ENCODE data around the gene CABP7. TPM values are rescaled to one million over a fixed set of nuclear protein-coding genes. Genes with fewer than 3 reads are reported as not detected.

The CABP7 gene
- total and polyA plus RNA-seq, 4 donors, result 0.08 TPM; not detected in 3

DNA sequence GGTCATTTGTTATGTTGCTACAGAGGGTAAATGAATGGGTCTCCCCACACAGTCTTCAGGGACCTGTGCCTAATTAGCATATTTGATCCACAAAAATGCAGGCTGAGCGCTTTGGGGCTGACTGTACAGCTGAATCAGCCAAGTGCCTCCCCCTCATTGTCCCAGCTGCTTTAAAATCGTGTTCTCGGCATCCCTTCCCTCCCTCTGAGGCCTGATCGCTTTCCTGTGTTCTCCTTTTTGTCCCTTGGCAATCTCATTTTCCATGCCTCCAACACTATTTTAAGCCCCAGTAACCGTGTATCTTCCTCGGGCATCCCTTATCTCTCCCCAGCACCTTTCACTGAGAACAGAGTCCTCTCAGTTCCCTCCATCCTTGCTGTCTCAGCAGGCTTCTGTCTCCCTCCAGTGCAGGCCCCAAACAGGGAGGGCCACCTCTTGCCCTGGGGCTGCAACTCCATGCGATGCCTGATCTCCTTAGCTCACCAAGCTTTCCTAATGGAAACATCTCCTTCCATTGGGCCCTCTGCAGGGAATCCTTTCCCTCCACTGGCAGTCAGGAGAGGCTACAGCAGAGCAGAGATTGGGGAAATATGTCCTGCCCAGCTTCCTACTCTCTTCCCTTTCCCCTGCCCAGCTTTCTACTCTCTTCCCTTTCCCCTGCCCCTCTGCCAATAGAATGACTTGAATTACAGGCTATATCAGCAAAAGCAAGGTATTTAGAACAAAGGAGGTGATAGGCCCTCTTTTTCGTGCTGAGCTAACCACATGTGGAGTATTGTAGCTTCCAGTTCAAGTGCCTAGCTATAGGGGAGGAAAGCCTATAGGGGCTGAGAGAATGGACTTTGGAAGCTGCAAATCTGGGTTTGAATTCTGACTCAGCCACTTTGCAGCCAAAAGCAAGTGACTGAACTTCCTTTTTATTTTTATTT, 61.2 kb downstream of the CABP7 start:
- H3K9ac ChIP-seq (ENCODE audit: low read depth in 1 of 2, low read length in 2 of 2), result no peak overlapping the region
- no peaks in the 10 kb centered on the region for H3K9me3 ChIP-seq (ENCODE audit: control insufficient read depth in 4 of 4, low read length in 3 of 4)
- WGBS, result 80% methylated on average over 8 of the region's 8 CpGs
- no peaks in the 10 kb centered on the region for H3K27me3 ChIP-seq (ENCODE audit: control insufficient read depth in 4 of 4, insufficient read depth in 4 of 4, low read length in 3 of 4)
- H3K27ac ChIP-seq (ENCODE audit: low read depth in 1 of 2, low read length in 2 of 2), result no peak overlapping the region
- DNase-seq (ENCODE audit: low spot score), result peak; percentile 44
- no peak for TF ChIP-seq RAD21 (IDR thresholded peaks at IDR 0.05)
- TF ChIP-seq, protein P1, sequence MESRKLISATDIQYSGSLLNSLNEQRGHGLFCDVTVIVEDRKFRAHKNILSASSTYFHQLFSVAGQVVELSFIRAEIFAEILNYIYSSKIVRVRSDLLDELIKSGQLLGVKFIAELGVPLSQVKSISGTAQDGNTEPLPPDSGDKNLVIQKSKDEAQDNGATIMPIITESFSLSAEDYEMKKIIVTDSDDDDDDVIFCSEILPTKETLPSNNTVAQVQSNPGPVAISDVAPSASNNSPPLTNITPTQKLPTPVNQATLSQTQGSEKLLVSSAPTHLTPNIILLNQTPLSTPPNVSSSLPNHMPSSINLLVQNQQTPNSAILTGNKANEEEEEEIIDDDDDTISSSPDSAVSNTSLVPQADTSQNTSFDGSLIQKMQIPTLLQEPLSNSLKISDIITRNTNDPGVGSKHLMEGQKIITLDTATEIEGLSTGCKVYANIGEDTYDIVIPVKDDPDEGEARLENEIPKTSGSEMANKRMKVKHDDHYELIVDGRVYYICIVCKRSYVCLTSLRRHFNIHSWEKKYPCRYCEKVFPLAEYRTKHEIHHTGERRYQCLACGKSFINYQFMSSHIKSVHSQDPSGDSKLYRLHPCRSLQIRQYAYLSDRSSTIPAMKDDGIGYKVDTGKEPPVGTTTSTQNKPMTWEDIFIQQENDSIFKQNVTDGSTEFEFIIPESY (IDR thresholded peaks at IDR 0.05), result no peak
- TF ChIP-seq MAX (IDR thresholded peaks at IDR 0.05), result no peak
- no peak for TF ChIP-seq FOXA1 (IDR thresholded peaks at IDR 0.05)
- no peak for TF ChIP-seq RXRA (IDR thresholded peaks at IDR 0.05)
- TF ChIP-seq TAF1 (conservative IDR thresholded peaks at IDR 0.05), result no peak
- TF ChIP-seq YY1 (IDR thresholded peaks at IDR 0.05), result no peak
- no peak for TF ChIP-seq REST (IDR thresholded peaks at IDR 0.05)
- TF ChIP-seq HNF4G (IDR thresholded peaks at IDR 0.05), result no peak
- TF ChIP-seq, protein P2, sequence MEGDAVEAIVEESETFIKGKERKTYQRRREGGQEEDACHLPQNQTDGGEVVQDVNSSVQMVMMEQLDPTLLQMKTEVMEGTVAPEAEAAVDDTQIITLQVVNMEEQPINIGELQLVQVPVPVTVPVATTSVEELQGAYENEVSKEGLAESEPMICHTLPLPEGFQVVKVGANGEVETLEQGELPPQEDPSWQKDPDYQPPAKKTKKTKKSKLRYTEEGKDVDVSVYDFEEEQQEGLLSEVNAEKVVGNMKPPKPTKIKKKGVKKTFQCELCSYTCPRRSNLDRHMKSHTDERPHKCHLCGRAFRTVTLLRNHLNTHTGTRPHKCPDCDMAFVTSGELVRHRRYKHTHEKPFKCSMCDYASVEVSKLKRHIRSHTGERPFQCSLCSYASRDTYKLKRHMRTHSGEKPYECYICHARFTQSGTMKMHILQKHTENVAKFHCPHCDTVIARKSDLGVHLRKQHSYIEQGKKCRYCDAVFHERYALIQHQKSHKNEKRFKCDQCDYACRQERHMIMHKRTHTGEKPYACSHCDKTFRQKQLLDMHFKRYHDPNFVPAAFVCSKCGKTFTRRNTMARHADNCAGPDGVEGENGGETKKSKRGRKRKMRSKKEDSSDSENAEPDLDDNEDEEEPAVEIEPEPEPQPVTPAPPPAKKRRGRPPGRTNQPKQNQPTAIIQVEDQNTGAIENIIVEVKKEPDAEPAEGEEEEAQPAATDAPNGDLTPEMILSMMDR (IDR thresholded peaks at IDR 0.05; ENCODE audit: low read depth, low read length, missing input control), result no peak
- TF ChIP-seq EGR1 (IDR thresholded peaks at IDR 0.05; ENCODE audit: low read depth in 2 of 2), result no peak
- no peak for TF ChIP-seq NR2F2 (IDR thresholded peaks at IDR 0.05)
- TF ChIP-seq, protein P3, sequence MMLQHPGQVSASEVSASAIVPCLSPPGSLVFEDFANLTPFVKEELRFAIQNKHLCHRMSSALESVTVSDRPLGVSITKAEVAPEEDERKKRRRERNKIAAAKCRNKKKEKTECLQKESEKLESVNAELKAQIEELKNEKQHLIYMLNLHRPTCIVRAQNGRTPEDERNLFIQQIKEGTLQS (IDR thresholded peaks at IDR 0.05), result no peak
- TF ChIP-seq JUND (IDR thresholded peaks at IDR 0.05), result no peak
- no peak for TF ChIP-seq HNF4A (conservative IDR thresholded peaks at IDR 0.05)
- no peak for TF ChIP-seq SP1 (IDR thresholded peaks at IDR 0.05)
- TF ChIP-seq FOXA2 (IDR thresholded peaks at IDR 0.05), result no peak
- TF ChIP-seq GABPA (IDR thresholded peaks at IDR 0.05 in 1 of 2, conservative IDR thresholded peaks at IDR 0.05 in 1 of 2), result no peak
- H3K4me1 ChIP-seq (ENCODE audit: control insufficient read depth in 4 of 4, insufficient read depth in 4 of 4, low read length in 3 of 4), result peaks cover 15 to 32% (median 26%) of the 10 kb centered on the region in 4 donors
- no peaks in the 10 kb centered on the region for H3K36me3 ChIP-seq (ENCODE audit: control insufficient read depth in 4 of 4, insufficient read depth in 3 of 4, low read depth in 1 of 4, low read length in 3 of 4)
- H3K4me3 ChIP-seq (ENCODE audit: low read depth in 1 of 3, low read length in 3 of 3), result no peak overlapping the region

Small RNA genes within 50 kb of the gene (small RNA-seq; reads per million reads assigned to genes)
- gene AC004882.2 (not detected), gene RF00019 (not detected)

Other genes starting within 250 kb of the CABP7 start
- 1 to 10 TPM in 1 of 2 donors, under 1 TPM in 1; 0.17 to 1.6 TPM for gene NEFH, start 239.8 kb upstream of the CABP7 start, total RNA-seq
- gene NEFH, start 239.8 kb upstream of the CABP7 start, polyA plus RNA-seq, result under 1 TPM; 0.04 to 0.25 TPM
- 10 to 100 TPM; 19.5 to 25.1 TPM for gene THOC5, start 166.2 kb upstream of the CABP7 start, total RNA-seq
- 1 to 10 TPM; 7.4 to 9.4 TPM for gene THOC5, start 166.2 kb upstream of the CABP7 start, polyA plus RNA-seq
- gene NIPSNAP1, start 138.9 kb upstream of the CABP7 start, total RNA-seq, result 100 to 1,000 TPM; 114 to 125 TPM
- gene NIPSNAP1, start 138.9 kb upstream of the CABP7 start, polyA plus RNA-seq, result 100 to 1,000 TPM; 134 to 145 TPM
- 10 to 100 TPM; 14.1 to 25.2 TPM for gene NF2, start 116.4 kb upstream of the CABP7 start, total RNA-seq
- 1 to 10 TPM; 6.2 to 8.4 TPM for gene NF2, start 116.4 kb upstream of the CABP7 start, polyA plus RNA-seq
- gene ZMAT5, start 47.0 kb downstream of the CABP7 start, total RNA-seq, result 10 to 100 TPM in 1 of 2 donors, 1 to 10 TPM in 1; 9.2 to 12.1 TPM
- gene ZMAT5, start 47.0 kb downstream of the CABP7 start, polyA plus RNA-seq, result 10 to 100 TPM; 14.9 to 18.8 TPM
- 10 to 100 TPM; 40.2 to 70.6 TPM for gene UQCR10, start 47.4 kb downstream of the CABP7 start, total RNA-seq
- gene UQCR10, start 47.4 kb downstream of the CABP7 start, polyA plus RNA-seq, result 100 to 1,000 TPM; 133 to 243 TPM
- 10 to 100 TPM; 36.0 to 43.7 TPM for gene ASCC2, start 118.3 kb downstream of the CABP7 start, total RNA-seq
- 10 to 100 TPM; 34.6 to 41.4 TPM for gene ASCC2, start 118.3 kb downstream of the CABP7 start, polyA plus RNA-seq
- 10 to 100 TPM; 27.0 to 38.8 TPM for gene MTMR3, start 163.2 kb downstream of the CABP7 start, total RNA-seq
- gene MTMR3, start 163.2 kb downstream of the CABP7 start, polyA plus RNA-seq, result 1 to 10 TPM; 6.0 to 7.2 TPM